DMS114 treated with DMSO at 0.1 percent for 48 hours (cell line): ENCODE data around the gene CA9.

Source experiments
- DNase-seq: peaks from one replicate; lab custom pipeline; 2025; ENCODE audit not compliant: unreplicated experiment; lab: John Stamatoyannopoulos, UW

Gene CA9

GRCh38 chr9:35675204-35675603, 1.5 kb downstream of the CA9 start:
- DNase-seq: no peak

GRCh38 chr9:35675732-35676392, 2.1 kb downstream of the CA9 start:
- peak; percentile 14 for DNase-seq

GRCh38 chr9:35679091-35679490, 5.4 kb downstream of the CA9 start:
- no peak for DNase-seq

GRCh38 chr9:35679766-35680330, 6.1 kb downstream of the CA9 start:
- DNase-seq: no peak

GRCh38 chr9:35680331-35681105, 6.8 kb downstream of the CA9 start:
- DNase-seq: no peak

GRCh38 chr9:35681341-35682002, 7.7 kb downstream of the CA9 start:
- no peak for DNase-seq

- no peak for DNase-seq
Observed at GRCh38 chr9:35682051-35682450, 8.3 kb downstream of the CA9 start.

GRCh38 chr9:35682520-35683315, 9.0 kb downstream of the CA9 start:
- DNase-seq: no peak

- DNase-seq: no peak
Observed at GRCh38 chr9:35683323-35683722, 9.6 kb downstream of the CA9 start.

GRCh38 chr9:35684921-35685320, 11.2 kb downstream of the CA9 start:
- DNase-seq: no peak

GRCh38 chr9:35685506-35685905, 11.8 kb downstream of the CA9 start:
- no peak for DNase-seq

GRCh38 chr9:35686222-35687203, 12.8 kb downstream of the CA9 start:
- no peak for DNase-seq

- DNase-seq: no peak
Observed at GRCh38 chr9:35687306-35687705, 13.6 kb downstream of the CA9 start.

- no peak for DNase-seq
Observed at GRCh38 chr9:35687972-35688557, 14.3 kb downstream of the CA9 start.

- no peak for DNase-seq
Observed at GRCh38 chr9:35688558-35689541, 15.1 kb downstream of the CA9 start.

GRCh38 chr9:35689542-35690293, 16.0 kb downstream of the CA9 start, which contains the start of gene TPM2:
Gene TPM2 (minus strand): TSS chr9:35689925. CDS start chr9:35689817, 108 bp downstream.
- DNase-seq: no peak

GRCh38 chr9:35690294-35690613, 16.5 kb downstream of the CA9 start:
- DNase-seq: peak; percentile 28
